Measurements from ENCODE around the gene RAB11FIP2.

The RAB11FIP2 gene

DNA sequence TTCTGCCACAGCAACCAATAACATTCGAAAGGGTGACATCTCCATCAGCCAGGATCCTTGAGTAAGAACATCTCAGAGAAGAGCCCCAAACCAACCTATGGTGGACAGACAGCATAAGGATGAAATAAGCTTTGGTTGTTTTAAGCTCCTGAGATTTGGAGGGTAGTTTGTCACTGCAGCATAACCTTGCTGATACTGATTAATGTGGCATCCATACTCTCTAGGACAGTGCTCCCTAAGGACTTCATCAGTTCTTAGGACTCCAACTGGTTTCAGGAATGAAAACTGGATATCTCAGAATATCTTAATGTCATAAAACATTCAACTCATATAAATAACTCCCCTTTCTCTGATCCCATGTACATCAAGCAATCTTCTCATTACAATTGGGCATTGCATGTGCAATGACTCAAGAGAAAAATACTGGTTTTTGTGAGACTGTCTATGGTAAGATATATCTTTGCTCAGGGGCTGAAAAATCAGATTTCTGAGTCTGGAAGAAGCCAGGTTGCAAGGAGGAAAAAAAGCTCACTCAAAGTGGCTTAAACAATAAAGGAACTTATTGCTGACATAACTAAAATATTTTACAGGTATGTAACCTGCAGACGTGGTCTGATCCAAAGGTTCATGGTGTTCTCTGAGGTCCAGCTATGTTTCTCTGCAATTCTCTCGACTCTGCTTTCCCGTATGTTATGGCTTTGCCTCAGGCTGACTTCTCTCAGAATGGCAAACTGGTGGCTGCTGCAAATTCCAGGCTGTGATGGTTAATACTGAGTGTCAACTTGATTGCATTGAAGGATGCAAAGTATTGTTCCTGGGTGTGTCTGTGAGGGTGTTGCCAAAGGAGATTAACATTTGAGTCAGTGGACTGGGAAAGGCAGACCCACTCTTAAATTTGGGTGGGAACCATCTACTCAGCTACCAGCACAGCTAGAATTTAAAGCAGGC lies 65.7 kb downstream of the RAB11FIP2 start:
- no peak for DNase-seq (ENCODE audit: low spot score)

DNA sequence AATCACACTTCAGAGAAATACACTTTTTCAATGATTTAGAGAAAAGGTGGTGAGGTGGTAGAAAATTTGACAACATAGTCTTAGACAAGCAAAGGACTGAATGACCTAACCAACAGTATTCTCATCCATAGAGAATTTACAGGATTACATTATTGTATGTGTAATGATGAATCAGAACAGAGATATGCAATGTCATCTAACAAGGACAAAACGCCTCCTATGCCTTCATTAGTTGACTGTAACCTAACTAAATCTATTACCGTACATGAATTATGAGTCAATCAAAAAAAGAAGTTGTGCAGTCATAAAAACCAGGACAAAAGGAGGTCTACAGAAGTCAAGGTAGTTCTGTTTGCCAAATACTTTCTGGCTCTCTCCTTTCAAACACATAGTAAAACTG lies 66.5 kb downstream of the RAB11FIP2 start:
- DNase-seq (ENCODE audit: low spot score): no peak

DNA sequence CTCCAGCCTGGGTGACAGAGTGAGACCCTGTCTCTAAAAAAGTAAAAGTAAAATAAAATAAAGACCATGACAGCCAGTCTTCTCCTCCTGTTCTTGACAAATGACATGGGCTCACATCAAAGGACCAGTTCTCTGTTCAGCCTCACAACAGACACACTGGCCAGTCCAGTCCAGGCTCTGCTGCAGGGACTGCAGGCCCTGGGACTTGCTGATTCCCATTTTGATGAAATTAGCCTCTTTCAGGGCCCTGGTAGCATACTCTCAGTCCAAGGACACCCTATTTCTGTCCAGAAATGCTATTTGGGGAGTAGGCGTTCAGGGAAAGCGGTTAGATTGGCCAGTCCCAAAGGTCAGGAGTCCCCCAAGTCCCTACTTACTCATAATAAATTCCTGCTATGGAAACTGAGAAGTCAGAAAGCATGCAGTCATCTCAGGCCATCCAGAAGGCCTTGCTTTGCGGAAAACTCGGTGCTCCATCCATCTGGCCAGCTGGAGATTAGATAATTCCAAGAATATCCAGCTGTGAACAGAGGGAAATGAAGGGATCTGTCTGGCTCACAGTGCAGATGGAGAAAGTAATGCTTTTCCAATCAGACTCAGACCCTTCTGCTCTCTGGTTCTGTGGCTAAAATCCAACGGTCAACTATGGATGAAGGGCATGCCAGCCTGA lies 74.4 kb downstream of the RAB11FIP2 start:
- DNase-seq (ENCODE audit: low spot score): no peak

DNA sequence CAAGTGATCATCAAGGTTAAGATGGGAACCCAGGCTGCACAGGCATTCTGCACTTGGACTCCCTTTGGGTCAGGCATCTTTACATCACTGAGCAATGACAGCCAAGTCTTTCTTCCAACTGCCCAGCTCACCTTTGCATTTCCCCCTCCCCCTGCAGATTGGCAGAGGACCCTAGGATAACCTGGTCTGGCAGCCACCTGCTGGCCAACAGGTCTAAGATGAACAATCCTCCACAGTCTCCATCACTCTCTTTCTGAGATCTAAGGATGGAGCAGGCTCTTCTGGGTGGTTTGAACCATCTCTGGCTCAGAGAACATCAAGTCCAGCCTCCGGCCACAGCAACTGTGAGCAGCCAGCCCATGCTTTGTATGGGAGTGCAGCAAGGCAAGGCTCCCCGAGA lies 75.8 kb downstream of the RAB11FIP2 start:
- DNase-seq (ENCODE audit: low spot score): no peak

DNA sequence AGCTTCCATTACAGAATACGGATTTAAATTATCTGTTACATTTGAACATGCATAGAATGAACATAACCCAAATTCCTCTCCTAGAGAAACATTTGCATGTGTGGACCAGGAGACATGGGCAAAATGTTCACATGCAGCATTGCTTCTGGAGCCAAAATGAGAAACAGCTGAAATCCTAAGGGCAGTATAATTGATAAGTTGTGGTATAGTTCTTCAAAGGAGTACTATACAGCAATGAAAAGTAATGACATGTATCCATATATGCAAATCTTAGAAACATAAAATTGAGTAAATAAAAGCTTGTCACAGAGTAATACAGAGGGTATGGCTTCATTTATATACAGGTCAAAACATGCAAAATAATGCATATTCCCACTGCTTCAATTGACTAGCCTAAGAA lies 77.1 kb downstream of the RAB11FIP2 start:
- DNase-seq (ENCODE audit: low spot score): no peak

DNA sequence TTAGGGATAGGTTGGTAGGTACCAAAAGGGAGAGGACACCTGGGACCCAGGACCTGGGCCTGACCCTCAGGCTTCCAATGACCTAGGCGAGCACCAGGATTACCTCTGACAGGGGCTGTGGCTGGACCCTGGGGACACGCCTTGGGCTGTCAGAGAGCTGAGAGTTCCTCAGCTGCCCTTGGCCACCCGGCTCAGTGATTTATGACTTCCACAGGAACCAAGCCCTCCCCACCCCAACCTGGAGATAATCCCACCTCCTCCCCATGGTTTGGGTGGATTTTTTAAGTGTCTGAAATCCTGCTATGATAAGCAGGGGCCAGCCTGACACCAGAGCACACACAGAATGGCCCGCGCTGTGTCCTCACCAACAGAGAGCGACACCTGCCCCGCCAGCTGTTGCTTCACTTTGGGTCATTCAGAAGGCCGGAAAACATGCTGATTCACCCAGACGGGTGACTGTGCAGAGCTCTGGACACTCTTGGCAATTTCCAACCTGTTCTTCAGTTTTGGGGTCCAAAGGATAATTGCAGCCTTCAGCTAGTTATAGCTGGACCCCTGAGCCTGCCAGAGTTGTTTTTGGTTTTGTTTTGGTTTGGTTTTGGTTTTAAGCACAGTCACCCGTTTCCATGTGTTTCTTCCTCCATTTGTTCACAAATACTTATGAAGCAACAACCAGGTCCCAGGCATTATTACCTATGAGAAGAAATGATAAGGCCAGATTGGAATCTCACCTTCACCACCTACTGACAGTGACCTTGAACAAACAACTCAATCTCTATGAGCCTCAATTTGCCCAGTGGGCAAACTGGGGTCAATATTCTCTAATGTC lies 78.2 kb downstream of the RAB11FIP2 start:
- DNase-seq (ENCODE audit: low spot score): no peak

DNA sequence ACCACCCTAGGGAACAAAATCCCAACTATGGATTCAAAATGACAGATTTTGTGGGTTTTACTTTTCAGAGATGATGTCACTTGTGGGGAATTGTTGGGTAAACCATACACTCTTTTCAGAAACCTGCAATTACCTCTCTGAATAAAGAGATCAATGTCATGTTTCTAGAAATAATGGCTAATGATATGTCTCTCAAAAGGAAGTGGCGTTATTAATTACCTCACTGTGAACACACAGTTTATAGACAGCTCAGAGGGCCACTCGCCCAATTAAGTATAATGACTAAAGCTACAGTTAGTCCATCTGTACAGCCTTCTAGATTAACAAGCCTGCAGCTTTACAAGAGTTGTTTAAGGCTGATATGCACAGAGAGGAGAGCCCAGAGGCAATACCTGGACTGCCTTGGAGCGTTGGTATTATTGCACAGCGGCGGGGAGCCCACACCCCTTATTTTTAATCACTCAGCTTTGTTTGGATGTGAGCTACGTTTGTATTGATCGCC lies 79.5 kb downstream of the RAB11FIP2 start:
- no peak for DNase-seq (ENCODE audit: low spot score)

DNA sequence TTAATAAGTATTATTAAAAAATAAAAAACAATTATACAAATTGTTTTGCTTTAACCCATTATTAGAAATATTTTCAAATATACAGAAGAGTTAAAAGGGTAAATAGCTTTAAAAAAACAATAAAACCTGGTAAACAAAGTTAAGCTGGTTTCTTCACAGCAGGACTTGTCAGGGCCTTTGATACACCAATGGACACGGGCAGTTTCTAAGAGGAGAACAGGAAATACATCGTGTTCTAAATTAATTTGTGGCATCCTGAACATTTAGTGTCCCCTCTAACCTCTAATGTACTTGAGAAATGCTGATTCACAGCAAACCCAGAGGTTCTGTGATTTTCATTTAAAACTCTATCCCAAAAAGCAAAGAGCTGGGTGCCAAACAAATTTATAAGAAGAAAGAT lies 80.8 kb downstream of the RAB11FIP2 start:
- no peak for DNase-seq (ENCODE audit: low spot score)

DNA sequence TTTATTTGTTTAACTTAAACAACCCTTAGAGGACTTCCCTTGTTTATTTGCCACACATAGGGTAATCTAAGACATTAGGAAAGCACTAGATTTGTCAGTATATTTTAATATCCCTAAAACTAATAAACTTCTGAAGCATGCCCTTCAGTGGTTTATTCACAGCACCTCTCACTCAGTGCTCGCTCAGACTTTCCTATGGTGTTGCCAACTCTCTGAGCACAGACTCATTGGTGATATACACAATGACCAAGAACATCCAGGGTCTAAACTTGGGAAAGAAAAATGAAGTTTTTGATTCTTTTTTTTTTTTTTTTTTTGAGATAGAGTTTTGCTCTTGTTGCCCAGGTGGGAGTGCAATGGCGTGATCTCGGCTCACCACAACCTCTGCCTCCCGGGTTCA lies 82.2 kb downstream of the RAB11FIP2 start:
- DNase-seq (ENCODE audit: low spot score): no peak

DNA sequence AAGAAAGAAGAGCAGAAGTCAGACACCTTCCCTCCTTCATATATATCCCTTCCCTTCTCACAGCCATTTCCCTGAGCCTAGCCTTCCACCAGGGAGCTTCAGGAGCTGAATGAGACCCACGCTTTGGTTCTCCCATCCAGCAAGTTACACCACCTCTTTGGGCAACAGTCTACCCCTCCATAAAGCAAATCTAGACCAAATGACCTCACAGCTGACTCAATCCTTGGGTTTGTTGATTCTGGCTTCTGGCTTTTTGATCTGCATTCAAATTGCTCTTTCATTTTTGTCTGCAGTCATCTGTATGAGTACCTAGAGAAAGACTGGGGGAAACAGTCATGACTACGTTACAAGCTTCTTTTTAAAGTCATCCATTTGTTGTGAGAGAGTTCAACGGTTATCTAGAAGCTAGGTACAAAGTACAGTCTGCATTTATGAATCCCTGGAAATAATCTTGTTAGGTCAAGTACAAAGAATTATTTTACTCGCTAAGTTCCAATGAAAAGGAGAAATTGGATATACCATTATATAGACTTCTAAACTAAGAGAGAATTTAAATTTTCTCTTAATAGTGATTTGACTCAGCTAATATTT lies 86.3 kb downstream of the RAB11FIP2 start:
- DNase-seq (ENCODE audit: low spot score): no peak

DNA sequence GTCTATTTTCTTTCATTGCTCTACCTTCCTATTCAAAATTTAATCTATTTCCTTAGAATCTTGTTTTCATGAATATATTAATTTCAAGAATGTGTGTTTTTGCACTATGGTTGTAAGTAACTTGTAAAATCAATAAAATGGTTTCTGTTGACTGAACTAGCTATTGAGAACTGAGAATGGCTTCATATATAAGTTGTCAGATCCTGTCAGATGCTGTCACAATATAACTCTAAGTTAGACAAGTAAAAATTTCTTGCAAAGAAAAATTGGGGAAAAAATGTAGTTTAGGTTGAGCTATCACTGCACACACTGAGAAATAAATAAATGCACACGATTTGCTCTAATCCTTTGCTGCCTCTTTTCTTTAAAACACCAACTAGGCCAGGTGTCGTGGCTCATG lies 89.8 kb downstream of the RAB11FIP2 start:
- no peak for DNase-seq (ENCODE audit: low spot score)

DNA sequence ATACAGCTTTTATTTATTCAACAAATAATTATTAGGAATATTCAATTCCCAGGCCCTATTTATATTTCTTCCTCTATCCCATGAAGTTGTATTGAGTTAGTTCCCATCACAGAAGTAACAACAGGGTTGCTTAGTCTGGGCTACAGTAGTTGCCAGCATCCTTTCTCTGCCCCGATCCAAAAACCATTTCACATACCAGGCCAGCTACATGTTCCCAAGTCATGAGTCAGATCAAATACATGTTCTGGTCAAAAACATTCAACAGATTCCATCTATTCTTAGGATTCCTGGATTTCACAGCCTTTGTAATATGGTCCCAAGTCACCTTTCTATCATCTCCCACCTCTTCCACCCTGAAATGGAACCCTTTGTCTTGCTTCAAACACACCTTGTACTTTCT lies 91.6 kb downstream of the RAB11FIP2 start:
- DNase-seq (ENCODE audit: low spot score): no peak

Data from activated CD4-positive, alpha-beta T cell treated with anti-CD3 and anti-CD28 coated beads, Interleukin-2, Interleukin-4, amounts not matched to agents 100 ng/mL and 50 ng/mL, durations not matched to agents 16 hours and 8 hours (primary cell).